SK-N-MC (cell line): ENCODE results near the gene PTPN18.

ENCODE experiments used
- EZH2 ChIP-seq: fragments of 200-600 bp; sonication (generic); IDR thresholded peaks from one replicate; pipeline ENCODE4 v1.6.1; 2017; ENCODE audit warnings: antibody characterized with exemption
- FOXP2 ChIP-seq: optimal IDR thresholded peaks from 2 replicates; pipeline ENCODE3; 2011; ENCODE audit warnings: mild to moderate bottlenecking, moderate library complexity; ENCODE audit not compliant: insufficient read depth; ENCODE audit errors: extremely low read length, control extremely low read depth
- POLR2AphosphoS5 ChIP-seq: IDR thresholded peaks from 2 replicates; pipeline ENCODE4 v1.6.1; 2012; ENCODE audit warnings: mild to moderate bottlenecking, low read depth, low read length, borderline replicate concordance

GRCh38 chr2:130376433-130377293 is 20.8 kb downstream of the PTPN18 start:
- TF ChIP-seq POLR2AphosphoS5 (no peak), EZH2 (no peak), FOXP2 (no peak)
